Activated naive CD8-positive, alpha-beta T cell (primary cell): ENCODE measurements around the gene RHOU.

Experiments used
- H3K27ac Mint-ChIP-seq: one replicate; pipeline ENCODE4 v1.8.0; 2021; ENCODE audit warnings: mixed read lengths
- H3K27me3 Mint-ChIP-seq: one replicate; pipeline ENCODE4 v1.8.0; 2021; ENCODE audit warnings: mixed read lengths
- H3K36me3 Mint-ChIP-seq: one replicate; pipeline ENCODE4 v1.8.0; 2021; ENCODE audit warnings: mixed read lengths
- H3K4me1 Mint-ChIP-seq: one replicate; pipeline ENCODE4 v1.8.0; 2021; ENCODE audit warnings: low read depth, mixed read lengths
- H3K4me3 Mint-ChIP-seq: one replicate; pipeline ENCODE4 v1.8.0; 2021; ENCODE audit warnings: mild to moderate bottlenecking, mixed read lengths
- H3K9me3 Mint-ChIP-seq: one replicate; pipeline ENCODE4 v1.8.0; 2021; ENCODE audit warnings: low read depth, mixed read lengths

Gene RHOU

GRCh38 chr1:228781809-228782661 is 46.8 kb downstream of the RHOU start:
- H3K36me3 Mint-ChIP-seq = no peaks in the 10 kb centered on the region
- no peak overlapping the region for H3K27ac Mint-ChIP-seq
- H3K9me3 Mint-ChIP-seq = no peaks in the 10 kb centered on the region
- no peak overlapping the region for H3K4me3 Mint-ChIP-seq
- no peaks in the 10 kb centered on the region for H3K27me3 Mint-ChIP-seq
- H3K4me1 Mint-ChIP-seq = no peaks in the 10 kb centered on the region

- H3K4me1 Mint-ChIP-seq = no peaks in the 10 kb centered on the region
- H3K27ac Mint-ChIP-seq = no peak overlapping the region
- H3K4me3 Mint-ChIP-seq = no peak overlapping the region
- H3K27me3 Mint-ChIP-seq = no peaks in the 10 kb centered on the region
- no peaks in the 10 kb centered on the region for H3K36me3 Mint-ChIP-seq
- H3K9me3 Mint-ChIP-seq = no peaks in the 10 kb centered on the region
These were observed 47.6 kb downstream of the RHOU start for GRCh38 chr1:228782662-228783417.

GRCh38 chr1:228783418-228784040 is 48.2 kb downstream of the RHOU start:
- Mint-ChIP-seq H3K27ac (no peak overlapping the region), H3K27me3 (no peaks in the 10 kb centered on the region), H3K36me3 (no peaks in the 10 kb centered on the region), H3K4me1 (no peaks in the 10 kb centered on the region), H3K9me3 (no peaks in the 10 kb centered on the region), H3K4me3 (no peak overlapping the region)

GRCh38 chr1:228784181-228784580 is 48.9 kb downstream of the RHOU start:
- Mint-ChIP-seq H3K4me3 (no peak overlapping the region), H3K9me3 (no peaks in the 10 kb centered on the region), H3K27me3 (no peaks in the 10 kb centered on the region), H3K4me1 (no peaks in the 10 kb centered on the region), H3K27ac (no peak overlapping the region), H3K36me3 (no peaks in the 10 kb centered on the region)

- H3K9me3 Mint-ChIP-seq = no peaks in the 10 kb centered on the region
- H3K36me3 Mint-ChIP-seq = no peaks in the 10 kb centered on the region
- H3K27me3 Mint-ChIP-seq = no peaks in the 10 kb centered on the region
- no peak overlapping the region for H3K27ac Mint-ChIP-seq
- no peak overlapping the region for H3K4me3 Mint-ChIP-seq
- peaks cover 4% of the 10 kb centered on the region for H3K4me1 Mint-ChIP-seq
These were observed 50.4 kb downstream of the RHOU start for GRCh38 chr1:228785366-228786330.

- Mint-ChIP-seq H3K4me3 (no peak overlapping the region), H3K27ac (no peak overlapping the region)
These were observed 51.3 kb downstream of the RHOU start for GRCh38 chr1:228786361-228787129.

GRCh38 chr1:228791791-228792190 is 56.5 kb downstream of the RHOU start:
- no peaks in the 10 kb centered on the region for H3K9me3 Mint-ChIP-seq
- peaks cover 17% of the 10 kb centered on the region for H3K4me1 Mint-ChIP-seq
- H3K27ac Mint-ChIP-seq = peak overlapping the region; percentile 13
- no peaks in the 10 kb centered on the region for H3K36me3 Mint-ChIP-seq
- H3K4me3 Mint-ChIP-seq = no peak overlapping the region
- no peaks in the 10 kb centered on the region for H3K27me3 Mint-ChIP-seq

More at GRCh38 chr1:228786361-228787129, 51.3 kb downstream of the RHOU start:
- Mint-ChIP-seq H3K27me3 (no peaks in the 10 kb centered on the region), H3K36me3 (no peaks in the 10 kb centered on the region), H3K4me1 (peaks cover 9% of the 10 kb centered on the region), H3K9me3 (no peaks in the 10 kb centered on the region)

GRCh38 chr1:228792601-228793000 is 57.3 kb downstream of the RHOU start:
- no peak overlapping the region for H3K4me3 Mint-ChIP-seq
- peaks cover 2% of the 10 kb centered on the region for H3K36me3 Mint-ChIP-seq
- no peaks in the 10 kb centered on the region for H3K27me3 Mint-ChIP-seq
- H3K9me3 Mint-ChIP-seq = no peaks in the 10 kb centered on the region
- H3K4me1 Mint-ChIP-seq = peaks cover 20% of the 10 kb centered on the region
- H3K27ac Mint-ChIP-seq = no peak overlapping the region

GRCh38 chr1:228793032-228793431 is 57.8 kb downstream of the RHOU start:
- no peaks in the 10 kb centered on the region for H3K27me3 Mint-ChIP-seq
- no peak overlapping the region for H3K4me3 Mint-ChIP-seq
- H3K36me3 Mint-ChIP-seq = peaks cover 6% of the 10 kb centered on the region
- no peak overlapping the region for H3K27ac Mint-ChIP-seq
- peaks cover 20% of the 10 kb centered on the region for H3K4me1 Mint-ChIP-seq
- H3K9me3 Mint-ChIP-seq = no peaks in the 10 kb centered on the region

- Mint-ChIP-seq H3K4me1 (peaks cover 20% of the 10 kb centered on the region), H3K9me3 (no peaks in the 10 kb centered on the region), H3K27ac (no peak overlapping the region), H3K27me3 (no peaks in the 10 kb centered on the region), H3K36me3 (peaks cover 6% of the 10 kb centered on the region), H3K4me3 (no peak overlapping the region)
These were observed 58.9 kb downstream of the RHOU start for GRCh38 chr1:228794173-228794572.

GRCh38 chr1:228794810-228795209 is 59.5 kb downstream of the RHOU start:
- H3K27me3 Mint-ChIP-seq = no peaks in the 10 kb centered on the region
- no peaks in the 10 kb centered on the region for H3K9me3 Mint-ChIP-seq
- H3K4me1 Mint-ChIP-seq = peaks cover 20% of the 10 kb centered on the region
- H3K4me3 Mint-ChIP-seq = no peak overlapping the region
- no peak overlapping the region for H3K27ac Mint-ChIP-seq
- H3K36me3 Mint-ChIP-seq = peaks cover 6% of the 10 kb centered on the region

GRCh38 chr1:228795596-228795995 is 60.3 kb downstream of the RHOU start:
- Mint-ChIP-seq H3K4me1 (peaks cover 17% of the 10 kb centered on the region), H3K27ac (no peak overlapping the region)

More at GRCh38 chr1:228795596-228795995, 60.3 kb downstream of the RHOU start:
- H3K36me3 Mint-ChIP-seq = peaks cover 6% of the 10 kb centered on the region
- H3K4me3 Mint-ChIP-seq = peak overlapping the region; percentile 2
- no peaks in the 10 kb centered on the region for H3K9me3 Mint-ChIP-seq
- no peaks in the 10 kb centered on the region for H3K27me3 Mint-ChIP-seq
